AG09319 (cell line): ENCODE measurements around the gene BHLHE40.

Source experiments
- DNase-seq: peaks from one replicate; pipeline ENCODE4 v3.0.0-alpha.2; 2010; ENCODE audit warnings: low read depth; ENCODE audit errors: extremely low read depth
- CTCF ChIP-seq: IDR thresholded peaks from 2 replicates; pipeline ENCODE4 v1.5.1; 2011; ENCODE audit warnings: low read depth, mild to moderate bottlenecking, inconsistent platforms, low read length, moderate library complexity

BHLHE40 gene

GRCh38 chr3:4981665-4982494, 2.6 kb downstream of the BHLHE40 start:
- TF ChIP-seq CTCF: peak; percentile 28
- no peak for DNase-seq

GRCh38 chr3:4982773-4983738, 3.8 kb downstream of the BHLHE40 start:
- DNase-seq: no peak
- TF ChIP-seq CTCF: no peak

- peak; percentile 70 for DNase-seq
- no peak for TF ChIP-seq CTCF
Measured at GRCh38 chr3:4983739-4984510, 4.7 kb downstream of the BHLHE40 start.

GRCh38 chr3:4984511-4984864, 5.3 kb downstream of the BHLHE40 start:
- TF ChIP-seq CTCF: no peak
- no peak for DNase-seq

- no peak for DNase-seq
- TF ChIP-seq CTCF: no peak
Measured at GRCh38 chr3:4985330-4986174, 6.3 kb downstream of the BHLHE40 start.

- DNase-seq: no peak
- TF ChIP-seq CTCF: no peak
Measured at GRCh38 chr3:4986175-4986781, 7.0 kb downstream of the BHLHE40 start.
